Fibroblast of skin of abdomen (primary cell): Measurements from ENCODE around the gene RALGPS1.
A peak's percentile ranks its signal among the peaks of the same experiment; 100 is the strongest.
"Not testable (repeated sequence)": the region's sequence is repeated elsewhere in the genome, so short reads cannot be mapped to it uniquely, and the experiment has no call there.

ENCODE experiments used
- DNase-seq: peaks from one replicate; pipeline ENCODE4 v3.0.0-alpha.2; 2013

The RALGPS1 gene

GRCh38 chr9:127162046-127162863, 247.7 kb downstream of the RALGPS1 start:
- DNase-seq, result no peak

- peak; percentile 10 for DNase-seq
Observed at GRCh38 chr9:127162864-127163365, 248.3 kb downstream of the RALGPS1 start.

GRCh38 chr9:127163409-127163808, 248.8 kb downstream of the RALGPS1 start:
- DNase-seq, result peak; percentile 80

DNA sequence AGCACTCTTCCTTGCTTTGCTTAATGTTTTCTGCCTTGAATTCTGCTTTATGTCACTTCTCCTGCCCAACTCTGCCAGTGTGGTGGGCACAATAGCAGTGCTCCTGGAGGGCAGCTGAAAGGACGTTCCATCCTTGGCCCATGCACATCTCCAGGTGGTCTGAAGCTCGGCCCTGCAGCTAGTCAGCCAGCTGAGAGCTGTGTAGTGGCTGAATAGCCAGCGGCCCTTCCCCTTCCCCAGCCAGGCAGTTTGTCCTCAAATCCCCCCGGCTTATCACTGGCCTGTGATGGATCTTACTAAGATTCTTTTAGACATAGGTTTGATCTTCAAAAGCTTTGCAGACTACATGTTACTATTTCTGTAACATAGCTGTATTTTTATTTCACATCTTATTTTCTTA, 250.5 kb downstream of the RALGPS1 start:
- no peak for DNase-seq

GRCh38 chr9:127166111-127166510, 251.5 kb downstream of the RALGPS1 start:
- DNase-seq, result no peak

DNA sequence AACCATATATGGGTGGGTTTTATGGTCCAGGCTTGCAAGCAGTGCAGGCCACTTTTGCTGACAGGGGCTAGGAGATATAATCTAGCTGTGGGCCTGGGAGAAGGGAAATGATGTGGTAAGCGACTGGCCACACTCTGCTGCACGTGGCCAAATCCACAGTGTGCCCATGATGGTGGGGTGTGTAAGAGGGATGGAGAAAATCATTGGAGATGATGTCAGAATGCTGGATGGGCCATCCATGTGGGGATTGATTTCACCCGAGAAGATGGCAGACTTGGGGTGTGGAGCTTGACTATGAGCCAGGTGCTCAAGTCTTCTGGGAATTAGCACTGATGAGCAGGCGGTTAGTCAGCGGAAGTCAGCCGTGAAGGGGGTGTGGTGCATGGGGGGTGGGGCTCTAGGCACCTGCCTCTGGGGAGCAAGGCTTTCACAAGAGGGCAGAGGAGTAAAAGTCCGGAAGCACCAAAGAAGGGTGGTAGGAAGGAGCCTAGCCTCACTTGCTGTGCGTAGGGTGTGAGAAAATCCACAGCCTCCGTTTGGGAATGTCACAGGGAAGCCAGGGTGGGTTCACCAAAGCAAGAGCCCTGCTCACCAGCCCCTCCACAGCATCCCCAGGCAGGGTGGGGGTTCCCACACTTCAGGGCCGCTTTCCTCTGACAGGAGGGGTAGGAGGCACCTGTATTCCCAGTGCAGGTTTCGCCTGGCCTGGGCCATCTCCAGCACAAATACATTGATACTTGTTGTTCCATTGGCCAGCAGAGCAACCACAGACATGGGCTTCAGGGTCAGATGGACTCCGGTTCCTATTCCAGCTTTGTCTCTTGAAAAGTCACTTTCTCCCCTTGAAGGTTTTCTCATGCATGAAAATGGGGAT, 252.3 kb downstream of the RALGPS1 start:
- no peak for DNase-seq

- DNase-seq, result no peak
Observed at GRCh38 chr9:127167560-127168326, 253.2 kb downstream of the RALGPS1 start.

DNA sequence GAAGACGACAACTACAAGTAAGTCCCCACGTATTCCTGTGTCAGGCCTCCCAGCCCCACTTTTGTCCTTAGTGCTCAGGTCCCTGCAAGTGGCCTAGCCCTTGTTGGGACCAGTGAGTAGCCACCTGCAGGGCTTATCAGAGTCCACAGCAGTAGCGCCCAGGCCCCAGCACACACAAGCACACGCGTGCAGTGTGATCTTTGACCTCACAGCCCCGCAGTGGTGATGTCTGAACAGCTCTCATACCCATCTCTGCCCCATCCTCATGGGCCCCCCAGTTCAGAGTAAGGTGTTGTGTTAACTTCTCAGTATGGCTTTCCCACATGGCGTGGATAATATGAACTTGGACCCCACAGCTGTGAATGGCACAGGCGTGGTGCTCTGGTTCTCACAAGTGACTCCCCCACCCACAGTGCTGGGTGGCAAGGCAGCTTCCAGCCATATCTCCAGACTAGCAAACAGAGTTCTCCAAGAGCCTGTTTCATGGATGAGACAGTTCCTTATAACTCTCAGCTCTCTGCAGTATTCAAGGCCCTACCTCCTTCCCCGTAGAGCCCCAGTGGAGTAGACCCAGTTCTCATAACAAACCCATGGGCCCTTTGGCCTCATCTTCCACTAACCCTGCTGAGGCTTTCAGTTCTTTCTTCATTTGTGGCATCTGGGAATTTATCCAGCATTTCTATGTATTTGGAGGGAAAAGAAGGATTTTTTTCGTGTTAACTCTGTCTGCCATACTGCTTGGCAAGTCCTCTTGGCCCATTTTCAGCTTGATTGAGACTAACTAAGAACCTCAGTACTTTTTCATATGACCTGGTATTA, 254.4 kb downstream of the RALGPS1 start:
- no peak for DNase-seq

DNA sequence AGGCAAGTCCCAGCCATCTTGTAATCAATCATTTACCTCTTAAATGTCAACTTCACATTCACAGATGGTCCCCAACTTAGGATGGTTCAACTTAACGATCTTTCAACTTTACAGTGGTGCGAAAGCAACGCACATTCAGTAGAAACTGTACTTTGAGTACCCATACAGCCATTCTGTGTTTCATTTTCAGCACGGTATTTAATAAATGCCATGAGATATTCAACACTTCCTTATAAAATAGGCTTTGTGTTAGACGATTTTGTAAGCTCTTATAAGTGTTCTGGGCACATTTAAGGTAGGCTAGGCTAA, 254.9 kb downstream of the RALGPS1 start:
- DNase-seq, result no peak

- DNase-seq, result no peak
Observed at GRCh38 chr9:127170103-127170502, 255.5 kb downstream of the RALGPS1 start.

- DNase-seq, result no peak
Observed at GRCh38 chr9:127170652-127171051, 256.1 kb downstream of the RALGPS1 start.

DNA sequence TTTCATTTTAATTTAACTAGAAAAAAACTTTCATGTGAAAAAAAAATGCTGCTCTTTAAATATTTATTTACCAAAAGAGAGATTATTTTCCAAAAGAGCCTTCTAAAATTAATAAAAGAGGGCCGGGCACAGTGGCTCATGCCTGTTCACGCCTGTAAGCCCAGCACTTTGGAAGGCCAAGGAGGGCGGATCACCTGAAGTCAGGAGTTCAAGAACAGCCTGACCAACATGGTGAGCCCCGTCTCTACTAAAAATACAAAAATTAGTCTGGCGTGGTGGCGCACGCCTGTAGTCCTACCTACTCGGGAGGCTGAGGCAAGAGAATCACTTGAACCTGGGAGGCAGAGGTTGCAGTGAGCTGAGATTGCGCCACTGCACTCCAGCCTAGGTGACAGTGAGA, 256.8 kb downstream of the RALGPS1 start:
- not testable (repeated sequence) for DNase-seq

- DNase-seq, result no peak
Observed at GRCh38 chr9:127172066-127172707, 257.6 kb downstream of the RALGPS1 start.

- no peak for DNase-seq
Observed at GRCh38 chr9:127173063-127173462, 258.5 kb downstream of the RALGPS1 start.

- DNase-seq, result no peak
Observed at GRCh38 chr9:127174386-127175318, 260.1 kb downstream of the RALGPS1 start.

GRCh38 chr9:127175319-127175715, 260.7 kb downstream of the RALGPS1 start:
- no peak for DNase-seq

GRCh38 chr9:127175764-127176163, 261.2 kb downstream of the RALGPS1 start:
- DNase-seq, result no peak

DNA sequence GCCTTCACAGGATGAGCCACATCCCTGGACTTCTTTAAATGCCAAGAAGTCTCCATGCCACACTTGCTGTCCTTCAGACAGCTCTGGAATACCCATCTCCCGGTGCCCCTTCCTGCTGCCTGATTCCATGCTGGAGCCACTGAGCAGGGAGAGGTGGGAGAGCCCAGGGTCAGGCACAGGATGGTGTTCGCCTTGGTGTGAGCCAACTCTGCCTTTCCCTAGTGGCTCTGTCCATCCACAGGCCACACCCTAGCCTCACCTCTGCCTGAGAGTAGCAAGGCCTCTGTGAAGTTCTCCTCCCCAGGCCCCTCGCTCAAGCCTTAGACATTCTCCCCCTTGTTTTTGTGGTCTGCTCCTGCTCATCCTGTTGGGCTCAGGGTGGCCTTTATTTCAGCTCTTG, 262.0 kb downstream of the RALGPS1 start:
- no peak for DNase-seq

- DNase-seq, result no peak
Observed at GRCh38 chr9:127177231-127177630, 262.6 kb downstream of the RALGPS1 start.

GRCh38 chr9:127177665-127178265, 263.2 kb downstream of the RALGPS1 start:
- DNase-seq, result no peak
